MV-4-11 (cell line): ENCODE results near the gene WDHD1.
"Not testable (repeated sequence)": the region's sequence is repeated elsewhere in the genome, so short reads cannot be mapped to it uniquely, and the experiment has no call there.

Experiments
- DNase-seq: peaks from one replicate; lab custom pipeline; 2025; lab: John Stamatoyannopoulos, UW

WDHD1 gene

GRCh38 chr14:54908190-54908589 lies 118.7 kb downstream of the WDHD1 start:
- peak; percentile 96 for DNase-seq

GRCh38 chr14:54906075-54906474 lies 120.8 kb downstream of the WDHD1 start:
- DNase-seq = no peak

GRCh38 chr14:54902521-54903420 lies 124.1 kb downstream of the WDHD1 start, which contains the start of gene GCH1:
GCH1 (minus strand) TSS chr14:54902826; CDS start chr14:54902663, 163 bp downstream.
- DNase-seq = peak; percentile 33

GRCh38 chr14:54902143-54902520 lies 124.8 kb downstream of the WDHD1 start:
- DNase-seq = peak; percentile 43

GRCh38 chr14:54901380-54902142 lies 125.3 kb downstream of the WDHD1 start:
- no peak for DNase-seq

GRCh38 chr14:54899573-54899972 lies 127.3 kb downstream of the WDHD1 start:
- DNase-seq = no peak

- not testable (repeated sequence) for DNase-seq
Observed at GRCh38 chr14:54897809-54898555, 128.9 kb downstream of the WDHD1 start.

- no peak for DNase-seq
Observed at GRCh38 chr14:54895683-54896082, 131.2 kb downstream of the WDHD1 start.

- no peak for DNase-seq
Observed at GRCh38 chr14:54894995-54895394, 131.9 kb downstream of the WDHD1 start.

- DNase-seq = peak; percentile 37
Observed at GRCh38 chr14:54893151-54893760, 133.6 kb downstream of the WDHD1 start.

GRCh38 chr14:54891471-54892245 lies 135.2 kb downstream of the WDHD1 start:
- no peak for DNase-seq

- DNase-seq = peak; percentile 83
Observed at GRCh38 chr14:54890788-54891187, 136.1 kb downstream of the WDHD1 start.

GRCh38 chr14:54889919-54890318 lies 137.0 kb downstream of the WDHD1 start:
- no peak for DNase-seq
